ENCODE measurements around the gene RIMS4.

The RIMS4 gene

DNA sequence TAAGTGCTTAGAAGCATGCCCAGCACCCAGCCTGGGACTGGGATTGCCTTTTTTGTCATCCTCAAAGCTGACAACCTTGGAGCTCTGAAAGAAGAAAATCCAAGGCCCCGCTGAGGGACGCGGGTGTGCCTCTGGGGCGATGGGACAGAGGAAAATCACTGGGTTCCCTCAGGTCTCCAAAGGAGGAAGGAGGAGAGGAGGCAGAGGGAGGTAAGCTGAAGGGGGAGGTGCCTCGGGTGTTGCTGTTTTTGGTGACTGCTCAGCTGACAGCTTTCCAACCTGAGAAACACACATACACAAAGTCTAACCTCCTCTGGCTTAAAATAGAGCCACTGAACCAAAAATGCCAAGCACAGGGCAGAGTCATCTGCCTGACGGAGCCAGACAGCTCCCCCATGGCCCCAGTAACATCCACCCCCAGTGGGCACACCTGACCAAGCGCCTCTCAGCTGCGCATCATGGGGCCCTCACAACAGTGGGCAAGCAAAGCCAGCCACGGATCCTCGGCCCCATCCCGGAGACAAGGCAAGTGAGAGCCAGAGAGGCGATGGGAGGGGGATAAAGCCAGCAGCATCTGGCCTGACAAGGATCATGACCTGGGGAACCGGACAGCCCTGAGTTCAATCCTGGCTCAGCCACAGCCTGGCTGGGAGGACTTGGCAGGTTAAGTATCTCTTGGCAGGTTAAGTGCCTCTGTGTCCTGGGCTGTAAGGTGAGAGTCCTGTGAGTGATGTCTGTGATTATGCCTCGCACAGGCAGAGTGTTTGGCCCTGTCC lies 67.9 kb downstream of the RIMS4 start:
- DNase-seq (ENCODE audit: low read depth in 2 of 2) = no peak

DNA sequence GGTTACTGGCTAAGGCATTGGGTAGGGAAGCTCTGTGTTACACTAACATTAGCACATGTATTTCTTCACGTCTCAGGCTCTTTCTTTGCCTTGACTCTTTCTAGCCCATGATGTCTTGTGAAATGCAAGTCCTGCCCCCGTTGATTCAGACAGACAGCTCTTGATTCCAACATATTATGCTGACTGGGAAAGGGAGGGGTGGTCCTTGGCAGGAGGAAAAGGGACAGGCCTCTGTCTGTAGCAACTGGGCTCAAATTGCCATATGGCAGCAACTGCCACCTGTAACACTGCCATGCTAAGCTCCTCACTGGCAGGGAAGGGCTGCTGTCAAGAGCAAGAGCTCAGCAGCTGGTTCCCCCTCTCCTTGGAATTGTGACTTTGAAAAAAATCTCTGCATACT lies 70.4 kb downstream of the RIMS4 start:
- DNase-seq (ENCODE audit: low read depth in 2 of 2) = no peak

- DNase-seq (ENCODE audit: low read depth in 2 of 2) = peak in 1 of 2 donors; percentile 40
Observed at GRCh38 chr20:44738813-44739477, 71.4 kb downstream of the RIMS4 start.

DNA sequence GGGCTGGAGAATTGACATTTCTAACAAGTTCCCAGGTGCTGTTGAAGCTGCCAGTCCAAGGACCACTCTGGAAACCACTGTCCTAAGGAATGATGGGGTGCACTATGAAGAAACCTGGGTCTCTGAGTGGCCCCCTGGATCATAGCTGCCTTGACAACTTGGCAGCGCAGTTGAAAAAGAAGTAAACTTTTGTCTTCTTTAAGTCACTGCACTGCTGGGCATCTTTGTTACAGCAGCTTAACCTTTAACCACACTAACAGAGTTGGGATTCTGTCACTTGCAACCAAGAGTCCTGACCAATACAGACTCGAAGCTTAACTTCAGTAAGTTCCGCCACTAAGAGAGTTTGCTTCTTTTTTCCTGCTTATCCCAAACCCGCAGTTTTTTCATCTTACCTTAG lies 73.2 kb downstream of the RIMS4 start:
- no peak for DNase-seq (ENCODE audit: low read depth in 2 of 2)

DNA sequence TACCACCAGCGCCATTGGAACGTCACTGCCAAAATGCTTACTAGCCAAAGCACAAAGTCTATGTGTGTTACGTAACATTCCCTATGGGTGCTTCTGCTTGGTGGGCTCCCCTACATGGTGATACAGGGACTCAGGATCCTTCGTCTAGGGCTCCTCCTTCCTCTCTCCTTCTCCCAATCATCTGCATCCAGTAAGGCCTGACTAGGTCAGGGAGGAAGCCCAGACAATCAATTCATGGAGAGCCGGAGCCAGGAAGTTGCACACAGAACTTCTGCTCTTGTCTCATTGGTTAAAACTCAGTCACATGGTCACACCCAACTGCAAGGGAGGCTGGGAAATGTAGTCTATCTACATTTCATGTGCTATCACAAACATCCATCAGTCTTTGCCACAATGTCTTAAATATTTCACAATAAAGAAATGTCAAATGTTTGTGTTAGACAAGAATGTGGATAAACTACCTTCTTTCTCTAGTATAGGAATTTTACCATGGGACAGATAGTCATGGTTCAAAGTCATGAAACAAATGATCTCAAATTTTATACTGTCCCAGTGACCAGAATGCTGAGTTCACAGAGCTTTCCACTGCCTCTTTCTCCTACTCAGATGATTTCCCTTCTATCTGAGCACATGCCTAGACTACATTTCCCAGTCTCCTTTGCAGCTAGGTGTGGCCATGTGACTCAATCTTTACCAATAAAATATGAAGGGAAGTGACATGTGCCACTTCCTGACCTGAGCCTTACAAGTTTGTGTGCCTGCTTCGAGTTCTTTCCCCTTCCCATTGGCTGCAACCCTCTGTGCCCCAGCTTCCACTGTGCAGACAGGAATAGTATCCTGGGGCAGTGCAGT lies 74.0 kb downstream of the RIMS4 start:
- DNase-seq (ENCODE audit: low read depth in 2 of 2) = no peak

GRCh38 chr20:44735816-44736169 lies 74.6 kb downstream of the RIMS4 start:
- DNase-seq (ENCODE audit: low read depth in 2 of 2) = no peak

- no peak for DNase-seq (ENCODE audit: low read depth in 2 of 2)
Observed at GRCh38 chr20:44734938-44735337, 75.4 kb downstream of the RIMS4 start.

DNA sequence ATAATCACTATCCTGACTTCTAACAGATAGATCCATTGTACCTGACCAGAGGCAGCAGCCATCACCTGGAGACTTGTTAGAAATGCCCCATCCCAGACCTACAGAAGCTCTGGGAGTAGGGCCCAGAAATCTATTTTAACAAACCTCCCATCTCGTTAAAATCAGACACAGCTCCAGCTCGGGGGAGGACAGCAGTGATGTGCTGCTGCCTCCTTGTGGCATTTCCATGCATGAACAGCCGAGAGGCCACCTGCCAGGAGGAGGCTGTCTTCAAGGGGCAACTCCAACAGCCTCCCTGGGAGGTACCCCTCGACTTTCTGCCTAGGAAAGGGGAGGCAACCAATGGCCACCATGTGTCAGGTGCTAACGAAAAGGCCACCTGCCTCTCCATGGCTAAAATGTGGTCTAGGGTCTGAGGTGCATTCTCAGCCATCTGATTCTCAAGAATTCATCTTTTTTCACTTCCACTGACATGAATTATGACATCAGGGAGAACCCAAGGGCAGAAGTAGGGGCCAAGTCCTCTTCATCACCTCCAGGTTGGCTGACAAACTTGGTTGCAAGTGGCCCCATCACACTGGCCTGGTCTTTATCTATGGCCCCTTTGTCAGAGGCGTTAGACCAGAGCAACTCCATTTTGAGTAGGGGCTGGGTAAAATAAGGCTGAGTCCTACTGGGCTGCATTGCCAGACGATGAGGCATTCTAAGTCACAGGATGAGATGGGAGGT lies 76.8 kb downstream of the RIMS4 start:
- DNase-seq (ENCODE audit: low read depth in 2 of 2) = peak; percentile 42 to 47

DNA sequence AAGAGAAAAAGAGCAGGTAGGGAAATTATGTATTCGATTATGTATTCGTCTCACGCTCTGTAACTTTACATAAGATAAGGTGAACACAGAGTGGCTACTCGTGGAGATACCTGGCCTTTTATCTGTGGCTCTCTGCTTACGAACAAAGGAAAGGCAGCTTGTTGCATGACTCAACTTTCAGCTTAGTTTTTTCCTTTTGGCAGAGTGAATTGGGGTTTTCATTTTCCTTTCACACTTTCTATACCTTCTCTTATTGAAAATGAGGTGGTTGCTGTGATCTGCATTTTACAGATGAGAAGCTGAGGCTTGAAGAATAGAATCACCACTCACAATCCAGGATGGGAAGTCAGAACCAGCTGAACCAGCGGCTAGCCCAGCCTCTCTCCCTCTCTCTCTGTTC lies 78.0 kb downstream of the RIMS4 start:
- no peak for DNase-seq (ENCODE audit: low read depth in 2 of 2)

DNA sequence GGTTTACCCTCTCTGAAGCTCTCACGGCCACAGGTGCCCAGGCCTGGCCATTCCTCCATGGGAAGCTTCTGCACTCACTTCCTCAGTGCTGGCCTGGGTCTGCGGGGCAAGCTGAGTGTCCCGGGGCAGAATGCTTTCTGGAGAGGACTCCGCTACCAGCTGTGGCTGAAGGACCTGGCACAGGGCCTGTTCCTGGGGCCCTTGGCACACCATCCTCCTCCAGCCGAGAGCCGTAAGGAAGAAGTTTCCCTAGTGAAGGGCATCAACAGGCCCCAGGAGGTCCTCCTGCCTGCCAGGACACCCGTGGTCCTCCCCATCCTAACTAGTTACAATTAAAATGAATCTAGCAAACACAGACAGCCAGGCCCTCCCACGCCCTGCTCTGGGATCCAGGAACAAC lies 78.7 kb downstream of the RIMS4 start:
- no peak for DNase-seq (ENCODE audit: low read depth in 2 of 2)

DNA sequence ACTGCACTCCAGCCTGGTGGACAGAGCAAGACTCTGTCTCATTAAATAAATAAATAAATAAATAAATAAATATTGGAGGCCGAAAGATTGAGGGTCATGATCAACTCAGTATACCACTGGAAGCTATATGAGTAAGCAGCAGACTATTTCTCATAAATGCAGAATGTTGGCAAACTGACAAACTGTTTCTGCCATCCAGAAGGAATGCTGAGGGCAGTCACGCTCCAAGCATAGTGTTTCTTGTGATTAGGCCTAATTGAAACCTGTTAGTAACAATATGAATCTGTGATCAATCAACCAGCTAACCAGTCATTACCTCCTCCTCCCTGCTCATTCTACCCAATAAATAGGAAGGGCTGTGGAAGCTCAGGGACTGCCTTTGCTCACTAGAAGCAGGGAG lies 79.9 kb downstream of the RIMS4 start:
- DNase-seq (ENCODE audit: low read depth in 2 of 2) = no peak

DNA sequence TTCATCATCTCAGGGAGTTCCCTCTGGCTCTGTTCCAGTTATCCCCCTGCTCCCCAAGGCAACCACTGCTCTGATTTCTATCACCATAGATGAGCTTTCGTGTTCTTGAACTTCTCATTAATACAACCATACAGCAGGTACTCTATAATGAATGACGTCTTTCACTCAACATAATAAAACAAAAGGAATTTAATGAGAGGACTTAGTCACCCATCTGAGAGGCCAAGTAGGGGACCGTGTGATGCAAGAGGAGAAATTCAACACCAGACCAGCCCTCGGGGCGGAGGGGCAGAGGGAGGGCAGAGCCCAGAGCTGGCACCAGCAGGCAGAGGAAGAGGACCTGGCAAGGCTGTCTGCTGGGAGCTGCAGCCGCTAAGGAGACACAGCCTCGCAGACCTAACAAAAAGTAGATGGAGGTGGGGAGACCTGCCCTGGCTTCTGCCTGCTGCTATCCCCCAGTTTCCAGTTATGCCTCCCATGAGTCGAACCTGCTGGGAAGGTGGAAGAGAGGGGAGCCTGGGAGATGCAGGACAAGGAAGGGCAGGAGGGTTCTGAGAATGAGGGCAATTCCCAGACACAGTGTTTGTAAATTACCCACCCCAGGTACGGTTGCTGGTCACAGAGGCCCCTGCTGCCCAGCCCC lies 81.4 kb downstream of the RIMS4 start:
- DNase-seq (ENCODE audit: low read depth in 2 of 2) = no peak

DNA sequence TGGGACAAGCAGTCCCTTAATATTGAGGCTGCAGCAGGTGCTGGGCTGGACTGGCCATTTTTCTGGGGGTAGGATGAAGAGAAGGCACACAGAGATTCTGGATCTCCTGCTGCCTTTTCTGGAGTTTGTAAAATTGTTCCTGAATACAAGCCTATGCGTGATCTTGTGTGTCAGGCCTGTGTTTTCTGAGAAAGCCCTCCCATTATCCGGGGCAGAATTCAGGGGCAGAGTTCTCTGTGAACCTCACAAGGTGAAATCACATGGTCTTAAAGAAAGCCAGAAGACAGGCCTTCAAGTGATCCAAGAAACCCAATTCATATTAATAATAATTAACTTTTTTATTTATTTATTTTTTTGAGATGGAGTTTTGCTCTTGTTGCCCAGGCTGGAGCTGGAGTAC lies 82.7 kb downstream of the RIMS4 start:
- DNase-seq (ENCODE audit: low read depth in 2 of 2) = no peak

DNA sequence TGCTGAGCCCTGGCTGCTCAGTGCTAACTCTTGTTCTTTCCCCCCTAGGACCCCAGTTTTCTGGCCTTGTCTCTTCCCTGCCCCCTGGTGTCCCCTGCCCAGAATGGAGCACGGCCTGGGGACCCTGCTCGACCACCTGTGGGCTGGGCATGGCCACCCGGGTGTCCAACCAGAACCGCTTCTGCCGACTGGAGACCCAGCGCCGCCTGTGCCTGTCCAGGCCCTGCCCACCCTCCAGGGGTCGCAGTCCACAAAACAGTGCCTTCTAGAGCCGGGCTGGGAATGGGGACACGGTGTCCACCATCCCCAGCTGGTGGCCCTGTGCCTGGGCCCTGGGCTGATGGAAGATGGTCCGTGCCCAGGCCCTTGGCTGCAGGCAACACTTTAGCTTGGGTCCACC lies 83.3 kb downstream of the RIMS4 start:
- no peak for DNase-seq (ENCODE audit: low read depth in 2 of 2)

- no peak for DNase-seq (ENCODE audit: low read depth in 2 of 2)
Observed at GRCh38 chr20:44725837-44726236, 84.5 kb downstream of the RIMS4 start.

- no peak for DNase-seq (ENCODE audit: low read depth in 2 of 2)
Observed at GRCh38 chr20:44724423-44725091, 85.8 kb downstream of the RIMS4 start.

GRCh38 chr20:44723798-44724362 lies 86.5 kb downstream of the RIMS4 start:
- DNase-seq (ENCODE audit: low read depth in 2 of 2) = no peak

DNA sequence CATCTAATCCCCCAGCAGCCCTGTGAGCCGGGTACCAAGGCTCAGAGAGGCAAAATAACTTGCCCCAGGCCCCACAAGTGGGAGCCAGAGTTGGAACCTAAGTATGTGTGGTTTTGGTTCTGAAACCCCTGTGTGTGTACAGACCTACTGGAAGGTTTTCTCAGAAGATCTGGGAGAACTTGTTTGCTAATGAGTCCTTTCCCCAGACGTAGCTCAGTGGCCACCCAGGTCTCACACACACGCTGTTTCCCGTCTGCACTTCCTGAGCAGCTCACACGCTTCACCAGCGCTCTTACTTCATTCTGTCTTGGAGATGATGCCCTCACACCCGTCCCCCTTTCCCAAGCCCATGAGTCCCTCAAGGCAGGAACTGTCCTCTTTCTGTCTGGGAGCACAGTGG lies 87.0 kb downstream of the RIMS4 start:
- DNase-seq (ENCODE audit: low read depth in 2 of 2) = no peak

DNA sequence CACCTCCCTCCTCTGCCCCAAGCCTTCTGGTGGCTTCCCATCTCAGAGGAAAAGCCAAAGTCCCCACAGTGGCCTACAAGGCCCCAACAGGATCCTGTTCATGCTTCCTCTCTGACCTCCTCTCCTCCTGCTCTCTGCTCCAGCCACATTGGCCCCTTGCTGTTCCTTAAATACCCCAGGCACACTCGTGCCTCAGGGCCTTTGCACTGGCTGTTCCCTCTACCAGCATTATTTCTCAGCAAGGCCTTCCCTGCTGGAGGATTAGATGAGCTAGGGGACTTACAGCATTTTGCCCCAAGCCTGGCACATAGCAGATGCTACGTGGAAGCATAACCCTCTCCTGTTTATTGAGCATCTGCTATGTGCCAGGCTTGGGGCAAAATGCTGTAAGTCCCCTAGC lies 87.4 kb downstream of the RIMS4 start:
- DNase-seq (ENCODE audit: low read depth in 2 of 2) = no peak

DNA sequence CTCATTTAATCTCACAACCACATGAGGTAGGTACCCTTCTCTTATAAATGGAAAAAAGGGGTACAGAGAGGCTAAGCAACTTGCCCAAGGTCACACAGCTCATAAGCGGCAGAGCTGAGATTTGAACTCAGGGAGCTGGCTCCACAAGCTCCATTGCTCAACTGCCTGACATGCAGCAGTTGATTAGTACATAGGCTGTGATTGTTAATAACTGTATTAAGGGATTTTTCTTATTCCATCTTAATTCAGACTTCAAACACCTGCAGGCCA lies 88.6 kb downstream of the RIMS4 start:
- DNase-seq (ENCODE audit: low read depth in 2 of 2) = no peak

Data from stimulated activated CD4-positive, alpha-beta T cell treated with anti-CD3 and anti-CD28 coated beads, Interleukin-4, amount 100 ng/mL, for 48 hours (primary cell).